GM12878 (cell line): Measurements from ENCODE around the gene OTOGL. TPM values are rescaled to one million over a fixed set of nuclear protein-coding genes. Genes with fewer than 3 reads are reported as not detected.

ENCODE experiments used
- ATAC-seq: fragments of 200-7000 bp; cut with Tn5 transposase; 3 replicates; pipeline ENCODE4 v1.9.1; 2020; ENCODE audit warnings: mild to moderate bottlenecking, moderate library complexity
- BruUV-seq: library from RNA; stranded (reverse); fragments of 400-500 nt; replicated peaks from 2 replicates; lab custom pipeline; 2021; lab: Mats Ljungman, UMichigan
- CTCF ChIA-PET: fragments of 300-600 bp; sonication (Branson Sonifier 250); formaldehyde crosslinking; extraction: SDS; loops from one replicate; lab custom pipeline; 2021; ENCODE audit warnings: inconsistent platforms; lab: Yijun Ruan, JAX
- POLR2A ChIA-PET: fragments of 350-600 bp; formaldehyde crosslinking; extraction: SDS; loops from one replicate; lab custom pipeline; 2021; ENCODE audit warnings: inconsistent platforms; lab: Charles Lee
- RAD21 ChIA-PET: fragments of 300-600 bp; sonication (Branson Sonifier 250); formaldehyde crosslinking; loops from one replicate; lab custom pipeline; 2023; ENCODE audit warnings: antibody characterized with exemption; ENCODE audit not compliant: unreplicated experiment; lab: Charles Lee
- SMC1A ChIA-PET: fragments of 300-600 bp; sonication (Branson Sonifier 250); formaldehyde crosslinking; loops from one replicate; lab custom pipeline; 2023; ENCODE audit not compliant: unreplicated experiment, uncharacterized antibody; lab: Charles Lee
- DNase-seq: peaks from one replicate; pipeline ENCODE4 v3.0.0-alpha.2; 2011; ENCODE audit warnings: low read depth, low spot score
- FAIRE-seq: peaks from 3 replicates; lab custom pipeline; 2011; peaks lifted over from hg19 to GRCh38; lab: Jason Lieb, UNC
- H2AFZ ChIP-seq: 2 replicates; pipeline ENCODE4 v1.6.0; 2011; ENCODE audit warnings: low read depth, low read length, control low read depth; ENCODE audit not compliant: control insufficient read depth
- H3K27ac ChIP-seq: 2 replicates; pipeline ENCODE4 v1.5.1; 2011; ENCODE audit warnings: control low read depth; ENCODE audit not compliant: control insufficient read depth, insufficient read depth
- H3K27me3 ChIP-seq, 2 experiments: replicated peaks in 1 of 2; 2 replicates each; pipeline versions ENCODE4 v1.6.0 to v1.6.1; 2011; ENCODE audit warnings: low read length in 1 of 2; ENCODE audit not compliant: control insufficient read depth in 2 of 2, insufficient read depth in 2 of 2
- H3K36me3 ChIP-seq, 2 experiments: 2 replicates each; pipeline ENCODE4 v1.5.1; 2011; ENCODE audit warnings: low read length in 1 of 2; ENCODE audit not compliant: control insufficient read depth in 2 of 2, insufficient read depth in 2 of 2
- H3K4me1 ChIP-seq: 2 replicates; pipeline ENCODE4 v1.6.1; 2011; ENCODE audit warnings: mild to moderate bottlenecking, low read length, moderate library complexity, mixed read lengths; ENCODE audit not compliant: control insufficient read depth, insufficient read depth
- H3K4me2 ChIP-seq: 2 replicates; pipeline ENCODE4 v1.6.0; 2011; ENCODE audit warnings: control low read depth; ENCODE audit not compliant: control insufficient read depth, insufficient read depth
- H3K4me3 ChIP-seq: fragments of 200-600 bp; sonication (generic); 2 replicates; pipeline ENCODE4 v1.5.1; 2016
- H3K79me2 ChIP-seq: 2 replicates; pipeline ENCODE4 v1.6.0; 2011; ENCODE audit warnings: low read length; ENCODE audit not compliant: control insufficient read depth, insufficient read depth
- H3K9ac ChIP-seq: 2 replicates; pipeline ENCODE4 v1.8.0; 2011; ENCODE audit warnings: low read length, control low read depth, mixed read lengths; ENCODE audit not compliant: control insufficient read depth, insufficient read depth
- H3K9me3 ChIP-seq: replicated peaks from 3 replicates; pipeline ENCODE4 v1.5.1; 2011; ENCODE audit warnings: mild to moderate bottlenecking, low read length; ENCODE audit not compliant: control insufficient read depth, insufficient read depth
- H4K20me1 ChIP-seq: 2 replicates; pipeline ENCODE4 v1.6.0; 2011; ENCODE audit not compliant: control insufficient read depth, insufficient read depth
- ASH2L ChIP-seq: fragments of 300-600, 200-600 bp; sonication (generic); IDR thresholded peaks from 2 replicates; pipeline ENCODE4 v1.6.1; 2017; ENCODE audit warnings: low read depth, mild to moderate bottlenecking, borderline replicate concordance
- IRF4 ChIP-seq: IDR thresholded peaks from 2 replicates; pipeline ENCODE4 v1.6.1; 2011; ENCODE audit warnings: low read depth, low read length
- KDM1A ChIP-seq: fragments of 200-600 bp; sonication (generic); IDR thresholded peaks from 2 replicates; pipeline ENCODE4 v1.6.1; 2016; ENCODE audit warnings: borderline replicate concordance
- KLF5 ChIP-seq: fragments of 450-650 bp; IDR thresholded peaks from 2 replicates; pipeline ENCODE4 v1.6.1; 2014; ENCODE audit warnings: mild to moderate bottlenecking; ENCODE audit not compliant: partially characterized antibody
- NFIC ChIP-seq: IDR thresholded peaks from 2 replicates; pipeline ENCODE4 v1.6.1; 2012; ENCODE audit warnings: low read depth, mild to moderate bottlenecking, inconsistent platforms, low read length, moderate library complexity
- NR2C2 ChIP-seq: IDR thresholded peaks from 2 replicates; pipeline ENCODE4 v1.6.1; 2011; ENCODE audit warnings: borderline replicate concordance, low read depth; ENCODE audit not compliant: control insufficient read depth, insufficient read length
- POLR2AphosphoS2 ChIP-seq: IDR thresholded peaks from 2 replicates; pipeline ENCODE4 v1.6.1; 2011; ENCODE audit warnings: low read depth, mild to moderate bottlenecking, low read length, improper control_type of control experiment, moderate library complexity
- ZNF207 ChIP-seq: fragments of 450-650 bp; IDR thresholded peaks from 2 replicates; pipeline ENCODE4 v1.6.1; 2014; ENCODE audit warnings: antibody characterized with exemption, mild to moderate bottlenecking, borderline replicate concordance
- ZNF24 ChIP-seq: fragments of 450-650 bp; IDR thresholded peaks from 2 replicates; pipeline ENCODE4 v1.6.1; 2017; ENCODE audit warnings: antibody characterized with exemption, mild to moderate bottlenecking
- WGBS: methylation state at CpG from one replicate; pipeline ENCODE4 v1.1.6; 2016; ENCODE audit warnings: low lambda C conversion rate; ENCODE audit not compliant: insufficient replicate concordance, insufficient coverage; ENCODE audit errors: missing lambda C conversion rate; 5-methylcytosine and 5-hydroxymethylcytosine counted together
- in situ Hi-C: fragments of 300-500 bp; cut with MboI; formaldehyde crosslinking; loops from 9 replicates; pipeline ENCODE4 v1.14.3; 2018; ENCODE audit warnings: mixed read lengths
- intact Hi-C: fragments of 100-400 bp; cut with micrococcal nuclease; formaldehyde crosslinking; loops from one replicate; pipeline ENCODE4 v1.14.2; 2022; ENCODE audit not compliant: unreplicated experiment
- polyA plus RNA-seq, 11 experiments: library from polyadenylated mRNA; depleted of rRNA in 4 of 11; unstranded in 6 of 11; stranded (reverse) in 5 of 11; fragments of >200 nt; fragmentation: Nextera tagmentation in 4 of 11; fragmentation: Illumina TruSeq in 1 of 11; extraction: Ambion mirVana in 4 of 11; extraction: Trizol in 1 of 11; gene quantifications; 1 replicate in 1 of 11; 2 replicates in 10 of 11; pipeline versions ENCODE4 v1.2.1 to v1.2.3, GENCODE V29; 2011 to 2016; ENCODE audit warnings: inconsistent platforms in 2 of 11, missing spikeins in 2 of 11, low read depth in 1 of 11
- total RNA-seq, 4 experiments: library from RNA; depleted of rRNA in 3 of 4; stranded (reverse); fragments of >200 nt in 3 of 4; fragmentation: Illumina TruSeq in 1 of 4; extraction: Trizol in 1 of 4; gene quantifications; 2 replicates each; pipeline versions ENCODE4 v1.2.1 to v1.2.3, GENCODE V29; 2013 to 2021

OTOGL gene
- total and polyA plus RNA-seq, 10 of the 15 experiments (the other 5 are each of a cell fraction or from before 2014, with no cell fraction given) = 0.04 to 3.7 (median 0.27) TPM

GRCh38 chr12:80219345-80219744 is 120.0 kb downstream of the OTOGL start (continued):
- TF ChIP-seq KDM1A (no peak), POLR2AphosphoS2 (no peak)
- TF ChIP-seq, all 136 proteins: peak for 0

GRCh38 chr12:80222261-80222660 is 122.9 kb downstream of the OTOGL start:
- H3K9ac ChIP-seq = no peak overlapping the region
- DNase-seq (no peak), ATAC-seq (peak; percentile 53), FAIRE-seq (no peak)
- intact Hi-C loops (no loop called here), in situ Hi-C loops (no loop called here)
- ChIA-PET CTCF (interaction anchor here (0.5 to 1.2 kb wide), 2 partner anchors 48 to 926 kb away, joined by 3 to 4 read pairs; no protein-coding TSS in a partner anchor), SMC1A (no interaction called here), POLR2A (no interaction called here), RAD21 (no interaction called here)
- H3K4me2 ChIP-seq = no peak overlapping the region
- no peaks in the 10 kb centered on the region for H3K36me3 ChIP-seq
- no peak overlapping the region for H3K27ac ChIP-seq
- H3K79me2 ChIP-seq = no peaks in the 10 kb centered on the region
- no peaks in the 10 kb centered on the region for H4K20me1 ChIP-seq
- no TSS peak for BruUV-seq
- H3K27me3 ChIP-seq = no peaks in the 10 kb centered on the region
- H3K4me3 ChIP-seq = no peak overlapping the region
- TF ChIP-seq ZNF24 (no peak), IRF4 (no peak), ASH2L (no peak), KLF5 (no peak), NR2C2 (no peak), ZNF207 (no peak), NFIC (no peak)
- H2AFZ ChIP-seq = no peak overlapping the region; the same call in 1 of the 2 replicates
- H3K4me1 ChIP-seq = peaks cover 20% of the 10 kb centered on the region
- no peaks in the 10 kb centered on the region for H3K9me3 ChIP-seq
- 31% methylated on average over 3 of the region's 3 CpGs for WGBS
